ENCODE results near the gene YTHDC2.

Gene YTHDC2

GRCh38 chr5:113513384-113514288, at the start of gene YTHDC2:
Gene YTHDC2 (plus strand): TSS chr5:113513694. CDS start chr5:113513896, 202 bp downstream.
- DNase-seq: peak; percentile 72 to 90

DNA sequence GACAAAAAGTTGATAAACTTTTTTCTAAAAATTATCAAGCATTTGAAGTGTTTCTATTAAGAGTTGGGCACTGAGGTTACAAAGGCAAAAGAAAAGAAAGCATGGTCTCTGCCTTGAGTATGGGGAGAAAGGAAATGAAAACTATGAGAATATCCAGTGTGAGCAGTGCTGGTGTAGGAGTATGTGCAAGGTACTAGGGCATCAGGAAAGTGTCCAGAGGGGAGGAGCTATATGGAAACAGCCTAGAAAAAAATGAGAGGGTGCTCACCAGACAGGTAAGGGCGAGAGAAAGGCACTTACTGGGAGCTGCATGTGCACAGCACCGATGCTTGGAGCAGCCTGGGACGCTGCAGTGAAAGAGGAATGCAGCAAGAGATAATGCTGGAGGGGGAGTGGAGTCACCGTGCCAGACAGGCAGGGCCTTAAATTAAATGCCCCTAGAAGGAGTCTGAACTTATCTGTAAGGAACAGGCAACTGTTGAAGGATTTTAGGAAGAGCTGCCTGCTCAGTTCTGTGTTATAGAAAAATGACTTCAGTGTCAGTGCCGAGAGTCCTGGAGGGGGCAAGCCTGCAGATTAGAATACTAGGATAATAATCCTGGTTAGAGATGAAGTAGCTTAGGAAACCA, 39.3 kb upstream of the YTHDC2 start:
- DNase-seq: no peak

DNA sequence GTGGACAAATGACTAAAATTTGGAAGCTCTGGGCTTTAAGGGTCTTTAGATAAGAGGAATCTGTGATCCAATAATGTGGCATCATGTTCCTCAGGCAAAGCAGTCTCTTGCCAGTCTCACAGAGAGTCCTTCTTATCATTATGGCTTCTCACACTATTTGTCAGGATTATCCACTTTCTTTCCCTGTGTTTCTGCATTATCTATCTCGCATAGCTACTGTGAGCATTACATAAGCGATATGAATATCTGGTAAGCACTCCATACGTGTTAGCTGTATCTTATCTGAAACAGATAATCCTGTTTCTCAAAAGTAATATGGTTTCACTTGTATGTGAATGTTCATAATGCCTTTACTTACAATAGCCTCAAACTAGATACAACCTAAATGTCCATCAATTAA, 34.8 kb upstream of the YTHDC2 start:
- no peak for DNase-seq

- DNase-seq: no peak
Observed at GRCh38 chr5:113480243-113480642, 33.3 kb upstream of the YTHDC2 start.

GRCh38 chr5:113487416-113487780, 26.1 kb upstream of the YTHDC2 start:
- DNase-seq: peak in 1 of 2 experiments; percentile 35

- peak; percentile 51 to 81 for DNase-seq
Observed at GRCh38 chr5:113487781-113488644, 25.5 kb upstream of the YTHDC2 start, which contains the start of gene MCC. Gene MCC (minus strand): TSS chr5:113488453.

- DNase-seq: no peak
Observed at GRCh38 chr5:113488645-113489184, 24.8 kb upstream of the YTHDC2 start.

DNA sequence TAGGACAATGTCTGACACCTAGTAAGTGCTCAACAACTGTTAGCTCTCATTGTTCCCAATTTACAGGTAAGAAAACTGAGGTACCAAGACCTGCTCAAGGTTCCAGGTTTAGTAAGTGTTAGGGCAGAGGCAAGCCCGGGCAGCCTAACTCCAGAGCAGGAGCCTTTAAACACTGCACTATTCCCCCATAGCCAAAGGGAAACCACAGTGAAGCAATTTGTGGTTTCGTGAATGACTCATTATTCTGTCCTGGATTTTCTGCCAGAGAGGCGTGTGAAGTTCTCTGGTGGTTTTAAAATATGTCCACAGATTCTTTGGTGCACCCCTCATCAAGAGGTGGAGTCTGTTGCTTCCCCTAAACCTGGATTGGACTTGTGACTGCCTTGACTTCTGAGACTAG, 24.2 kb upstream of the YTHDC2 start:
- DNase-seq: peak; percentile 93 to 97

GRCh38 chr5:113490317-113490716, 23.2 kb upstream of the YTHDC2 start:
- no peak for DNase-seq

- no peak for DNase-seq
Observed at GRCh38 chr5:113491022-113491421, 22.5 kb upstream of the YTHDC2 start.

- no peak for DNase-seq
Observed at GRCh38 chr5:113493446-113493845, 20.0 kb upstream of the YTHDC2 start.

- DNase-seq: no peak
Observed at GRCh38 chr5:113495422-113495841, 18.1 kb upstream of the YTHDC2 start.

DNA sequence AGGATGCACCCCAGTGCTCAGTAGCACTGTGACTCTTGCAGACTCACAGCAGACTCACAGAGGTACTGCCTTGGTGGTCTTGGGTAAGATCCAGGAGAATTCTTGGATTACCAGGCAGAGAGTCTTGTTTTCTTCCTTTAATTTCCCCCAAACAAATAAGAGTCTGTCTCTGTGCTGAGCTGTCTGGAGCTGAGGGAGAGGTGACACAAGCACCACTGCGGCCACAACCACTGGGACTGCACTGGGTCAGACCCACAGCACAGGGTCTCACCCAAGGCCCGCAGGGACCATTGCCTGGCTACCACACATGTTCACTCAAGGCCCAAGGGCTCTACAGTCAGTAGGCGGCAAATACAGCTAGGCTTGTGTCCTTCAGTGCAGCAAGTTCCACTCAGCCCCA, 11.4 kb upstream of the YTHDC2 start:
- DNase-seq: no peak

GRCh38 chr5:113503146-113503545, 10.3 kb upstream of the YTHDC2 start:
- DNase-seq: no peak

DNA sequence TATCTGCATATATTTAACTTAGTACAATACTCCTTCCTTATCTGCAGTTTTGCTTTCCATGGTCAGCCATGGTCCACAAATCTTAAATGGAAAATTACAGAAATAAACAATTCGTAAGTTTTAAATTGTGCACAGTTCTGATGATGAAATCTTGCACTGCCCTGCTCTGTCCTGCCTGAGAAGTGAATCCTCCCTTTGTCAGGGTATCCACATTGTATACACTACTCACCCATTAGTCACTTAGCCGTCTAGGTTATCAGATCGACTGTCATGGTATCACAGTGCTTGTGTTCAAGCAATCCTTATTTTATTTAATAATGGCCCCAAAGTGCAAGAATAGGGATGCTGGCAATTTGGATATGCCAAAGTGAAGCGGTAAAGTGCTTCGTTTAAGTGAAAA, 8.3 kb upstream of the YTHDC2 start:
- no peak for DNase-seq

DNA sequence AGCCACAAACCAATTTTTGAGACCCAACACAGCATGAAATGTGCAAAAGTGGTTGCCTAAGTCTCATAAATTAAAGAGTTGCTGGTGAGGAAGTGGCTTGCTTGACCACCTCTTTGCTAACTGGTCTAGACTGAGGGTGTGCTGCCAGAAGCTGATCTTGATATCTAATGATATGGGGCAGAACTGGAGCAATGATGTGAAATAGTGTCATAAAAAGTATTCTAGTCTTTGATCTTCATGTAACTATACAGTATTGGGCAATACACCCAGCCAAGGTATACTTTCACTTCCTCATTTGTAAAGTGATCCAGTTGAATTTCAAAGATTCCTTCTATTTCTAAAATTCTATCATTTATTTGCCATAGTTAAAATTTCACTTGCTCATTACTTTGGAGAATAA, 5.9 kb upstream of the YTHDC2 start:
- no peak for DNase-seq

DNA sequence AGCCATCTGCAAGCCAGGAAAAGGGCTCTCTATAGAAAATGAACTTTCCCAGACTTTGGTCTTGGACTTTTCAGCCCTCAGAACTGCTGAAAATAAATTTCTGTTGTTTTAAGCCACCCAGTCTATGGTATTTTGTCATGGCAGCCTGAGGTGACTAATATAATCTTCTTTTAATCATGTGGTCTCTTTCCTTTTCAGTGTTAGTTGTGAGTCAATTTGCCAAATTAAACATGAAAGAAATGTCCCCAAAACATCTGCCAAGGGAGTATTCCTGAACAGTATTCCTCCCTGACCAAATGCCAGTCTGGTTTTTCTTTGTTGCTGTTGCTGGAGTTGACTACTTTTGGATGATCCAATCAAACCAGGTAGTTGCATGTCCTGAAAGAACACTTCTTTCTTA, 4.7 kb upstream of the YTHDC2 start:
- no peak for DNase-seq

DNA sequence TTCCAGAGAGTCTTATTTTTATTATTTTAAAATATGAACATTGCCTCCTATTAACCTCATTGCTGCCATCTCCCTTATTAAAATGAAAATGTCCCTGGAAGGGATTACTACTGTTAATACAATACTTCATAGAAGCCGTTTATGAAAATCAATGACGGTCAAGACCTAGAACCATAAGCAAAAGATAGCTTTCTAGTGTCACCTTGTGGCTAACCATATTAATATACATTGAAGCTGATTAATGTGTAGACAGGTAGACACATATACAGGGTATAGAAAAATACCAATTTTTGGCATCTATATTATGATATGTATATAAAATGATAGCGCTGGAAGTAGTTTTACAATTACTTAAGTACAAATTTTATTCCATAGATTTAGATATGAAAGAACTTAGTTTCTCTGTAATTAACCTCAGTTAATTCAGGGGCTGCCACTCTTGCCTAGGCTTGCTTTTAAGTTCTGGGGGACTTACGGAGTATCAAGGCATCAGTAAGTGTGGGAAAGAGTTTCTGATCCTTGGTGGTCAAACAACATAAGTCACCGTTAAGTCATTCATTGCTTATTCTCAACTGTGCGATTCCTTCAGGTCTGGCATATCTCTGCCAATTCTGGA, 2.5 kb upstream of the YTHDC2 start:
- peak; percentile 22 to 65 for DNase-seq

GRCh38 chr5:113512341-113512740, 1.2 kb upstream of the YTHDC2 start:
- DNase-seq: no peak

DNA sequence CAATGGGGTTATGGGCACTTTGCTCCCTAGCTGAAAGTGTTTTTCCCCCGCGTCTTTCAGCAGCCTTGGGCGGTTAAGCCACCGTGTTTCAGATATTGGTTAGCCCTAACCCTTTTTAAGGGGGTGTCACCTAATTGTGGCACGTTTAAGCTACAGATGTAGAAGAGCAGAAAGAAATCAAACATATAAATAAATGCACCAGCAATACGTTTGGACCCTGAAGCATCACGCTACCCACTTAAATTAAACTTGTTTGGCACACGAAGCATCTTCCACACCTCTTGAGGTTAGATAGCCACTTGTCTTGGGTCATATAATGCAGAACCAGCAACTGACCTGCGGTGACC, 768 bp downstream of the YTHDC2 start:
- DNase-seq: no peak

GRCh38 chr5:113518884-113519283, 5.4 kb downstream of the YTHDC2 start:
- no peak for DNase-seq

DNA sequence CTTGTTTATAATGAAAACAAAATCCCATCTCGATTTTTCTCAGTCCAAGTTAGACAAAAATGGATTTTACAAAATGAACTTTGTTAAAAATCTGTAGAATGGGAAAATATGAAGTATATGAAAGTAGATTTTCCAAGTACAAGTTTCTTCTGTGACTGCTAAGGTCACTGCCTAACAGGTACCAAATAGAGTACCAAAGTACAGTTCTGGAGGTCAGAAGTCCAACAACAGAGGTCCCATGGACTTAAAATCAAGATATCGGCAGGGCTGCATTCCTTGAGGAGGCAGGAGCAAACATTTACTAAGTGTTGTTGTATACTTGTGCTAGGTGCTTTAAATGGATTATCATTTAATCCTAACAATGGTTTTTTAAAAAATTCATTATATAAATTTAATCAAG, 5.9 kb downstream of the YTHDC2 start:
- DNase-seq: no peak

DNA sequence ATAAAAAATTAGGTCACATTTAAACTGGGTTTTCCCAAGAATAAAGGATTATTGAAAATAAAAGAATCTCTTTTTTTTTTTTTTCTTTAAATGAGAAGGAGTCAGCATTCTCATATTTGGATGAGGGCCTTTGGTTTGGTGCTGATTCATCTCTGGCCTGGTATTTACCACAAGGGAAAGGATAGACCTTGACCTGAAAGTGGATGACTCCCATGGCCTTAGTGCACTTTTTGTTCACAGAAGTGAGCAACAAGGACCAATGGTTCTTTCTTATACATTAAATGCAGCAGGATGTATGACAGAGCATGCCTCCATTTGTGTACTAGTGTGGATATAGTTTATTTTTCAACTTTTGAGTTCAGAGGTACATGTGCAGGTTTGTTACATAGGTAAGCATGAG, 6.9 kb downstream of the YTHDC2 start:
- DNase-seq: no peak

Measured in SW 1271 (cell line).